ENCODE data around the gene EFS.

EFS gene

DNA sequence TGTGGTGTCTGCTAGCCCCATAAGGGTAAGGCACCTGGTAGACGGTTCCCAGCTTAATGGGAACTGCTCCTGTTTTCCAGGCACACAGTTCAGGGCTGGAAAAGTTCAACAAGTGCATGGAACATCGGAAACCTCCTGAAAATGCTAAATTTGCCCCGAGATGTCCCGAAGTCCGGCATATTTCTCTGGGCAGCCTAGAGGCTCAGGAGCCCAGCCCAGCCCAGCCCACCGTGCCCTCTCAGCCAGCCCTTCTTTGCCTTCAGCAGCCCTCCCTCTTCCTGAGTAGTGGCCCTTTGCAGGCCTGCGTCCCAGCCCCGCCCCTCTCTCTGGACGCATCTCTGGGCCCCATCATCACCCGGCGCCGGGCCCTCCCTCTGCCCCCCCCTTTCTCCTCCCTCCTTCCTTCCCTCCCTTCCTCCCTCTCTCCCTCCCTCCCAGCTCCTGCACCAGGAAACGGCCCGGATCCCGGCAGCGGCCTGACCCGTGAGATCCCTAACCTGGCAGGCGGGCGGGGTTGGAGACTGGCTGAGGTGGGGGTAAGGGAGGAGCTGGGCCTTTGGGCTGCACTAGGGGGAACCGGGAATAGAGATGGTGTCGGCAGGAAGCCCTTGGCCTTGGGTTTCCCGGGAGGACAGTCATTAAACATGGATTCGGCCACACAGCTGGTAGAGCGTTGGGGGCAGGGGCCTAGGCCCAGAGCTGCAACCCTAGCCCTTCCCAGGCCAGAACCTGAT is 58.4 kb downstream of the EFS start, which contains the start of gene BCL2L2:
TSS of gene BCL2L2 (plus strand) at position 422 of the 734 bp plus-strand sequence. CDS start 935 bp downstream, outside the sequence.
- DNase-seq (ENCODE audit: low read depth in 3 of 3, low spot score in 1 of 3), result no peak

Data from stimulated activated CD4-positive, alpha-beta T cell treated with anti-CD3 and anti-CD28 coated beads, TNF-alpha, amount 100 ng/mL, for 1 hour (primary cell).